ENCODE results near the gene MYO7B. TPM values are rescaled to one million over a fixed set of nuclear protein-coding genes. Genes with fewer than 3 reads are reported as not detected.

The MYO7B gene
- total and polyA plus RNA-seq, 2 donors (not counting 1 experiment from before 2014, with no cell fraction given) = 5.0 to 68.2 TPM

- ATAC-seq (ENCODE audit: low read depth) (no peak), DNase-seq (no peak)
- H3K4me2 ChIP-seq (replicated peaks; ENCODE audit: low read depth, low read length, poor library complexity, severe bottlenecking) = no peak overlapping the region
- H3K9me3 ChIP-seq (ENCODE audit: control extremely low read depth in 1 of 3, control insufficient read depth in 2 of 3, insufficient read depth in 1 of 3, low read length in 2 of 3) = no peaks in the 10 kb centered on the region
- TF ChIP-seq EZH2 (IDR thresholded peaks at IDR 0.05; ENCODE audit: borderline replicate concordance, insufficient read depth, low read depth, low read length, poor library complexity, severe bottlenecking) (no peak), CTCF (IDR thresholded peaks at IDR 0.05) (no peak)
- peaks cover 23% of the 10 kb centered on the region for H3K4me1 Mint-ChIP-seq
- H3K27ac ChIP-seq (ENCODE audit: low read length in 2 of 2) = peak overlapping the region in 1 of 2 donors; percentile 22
- H4K20me1 ChIP-seq (ENCODE audit: control insufficient read depth, insufficient read depth, low read length, poor library complexity, severe bottlenecking) = no peaks in the 10 kb centered on the region
- H3K36me3 ChIP-seq (replicated peaks in 1 of 2; ENCODE audit: control extremely low read depth in 1 of 2, control insufficient read depth in 1 of 2, extremely low read depth in 1 of 2, insufficient read depth in 2 of 2, low read length in 1 of 2) = peaks cover 9 to 84% of the 10 kb centered on the region in 2 experiments
- ChIA-PET POLR2A (interaction anchor here (0.6 kb wide), 1 partner anchor 190 kb away, joined by 3 read pairs; no protein-coding TSS in a partner anchor), CTCF (no interaction called here)
- H3K79me2 ChIP-seq (ENCODE audit: control insufficient read depth, insufficient read depth, low read length) = no peaks in the 10 kb centered on the region
- intact Hi-C loops (cut with micrococcal nuclease) = no loop called here
- 89% methylated on average over 4 of the region's 8 CpGs for WGBS (ENCODE audit: insufficient coverage)
- no peak overlapping the region for H3K4me3 ChIP-seq (ENCODE audit: control extremely low read depth in 1 of 5, extremely low read depth in 1 of 5, insufficient read depth in 1 of 5, low read depth in 2 of 5, low read length in 4 of 5)
- no peaks in the 10 kb centered on the region for H3K9me3 Mint-ChIP-seq (ENCODE audit: insufficient read depth)
- H3K9ac ChIP-seq (ENCODE audit: low read length) = peak overlapping the region; percentile 2
- no peaks in the 10 kb centered on the region for H3K27me3 Mint-ChIP-seq
- no peak overlapping the region for H3K4me3 Mint-ChIP-seq
- no peaks in the 10 kb centered on the region for H3K27me3 ChIP-seq (replicated peaks in 1 of 4; ENCODE audit: control extremely low read depth in 1 of 4, control insufficient read depth in 3 of 4, insufficient read depth in 4 of 4, low read length in 3 of 4)
- H2AFZ ChIP-seq (ENCODE audit: insufficient read depth, low read depth, low read length, poor library complexity, severe bottlenecking) = no peak overlapping the region
- peaks cover 0 to 8% of the 10 kb centered on the region in 2 donors for H3K4me1 ChIP-seq (ENCODE audit: control insufficient read depth in 2 of 2, insufficient read depth in 2 of 2, low read length in 2 of 2)
- H3K27ac Mint-ChIP-seq = peak overlapping the region; percentile 57
Measured at GRCh38 chr2:127486247-127487058, 49.0 kb upstream of the MYO7B start.

- CTCF ChIA-PET = interaction anchor here (0.5 to 2.5 kb wide), 2 partner anchors 11 to 225 kb away, joined by 3 to 9 read pairs; no protein-coding TSS in a partner anchor
- no peaks in the 10 kb centered on the region for H3K9me3 Mint-ChIP-seq (ENCODE audit: insufficient read depth)
Measured at GRCh38 chr2:127490283-127490682, 45.2 kb upstream of the MYO7B start.

More at GRCh38 chr2:127490283-127490682, 45.2 kb upstream of the MYO7B start:
- Histone ChIP-seq H3K27me3 (replicated peaks in 1 of 4; ENCODE audit: control extremely low read depth in 1 of 4, control insufficient read depth in 3 of 4, insufficient read depth in 4 of 4, low read length in 3 of 4) (no peaks in the 10 kb centered on the region), H3K4me2 (replicated peaks; ENCODE audit: low read depth, low read length, poor library complexity, severe bottlenecking) (no peak overlapping the region), H4K20me1 (ENCODE audit: control insufficient read depth, insufficient read depth, low read length, poor library complexity, severe bottlenecking) (no peaks in the 10 kb centered on the region), H3K36me3 (replicated peaks in 1 of 2; ENCODE audit: control extremely low read depth in 1 of 2, control insufficient read depth in 1 of 2, extremely low read depth in 1 of 2, insufficient read depth in 2 of 2, low read length in 1 of 2) (peaks cover 17 to 85% of the 10 kb centered on the region in 2 experiments), H3K9me3 (ENCODE audit: control extremely low read depth in 1 of 3, control insufficient read depth in 2 of 3, insufficient read depth in 1 of 3, low read length in 2 of 3) (no peaks in the 10 kb centered on the region), H3K27ac (ENCODE audit: low read length in 2 of 2) (no peak overlapping the region), H3K79me2 (ENCODE audit: control insufficient read depth, insufficient read depth, low read length) (no peaks in the 10 kb centered on the region), H3K4me1 (ENCODE audit: control insufficient read depth in 2 of 2, insufficient read depth in 2 of 2, low read length in 2 of 2) (peaks cover 0 to 8% of the 10 kb centered on the region in 2 donors), H2AFZ (ENCODE audit: insufficient read depth, low read depth, low read length, poor library complexity, severe bottlenecking) (no peak overlapping the region), H3K4me3 (ENCODE audit: control extremely low read depth in 1 of 5, extremely low read depth in 1 of 5, insufficient read depth in 1 of 5, low read depth in 2 of 5, low read length in 4 of 5) (no peak overlapping the region), H3K9ac (ENCODE audit: low read length) (no peak overlapping the region)
- WGBS (ENCODE audit: insufficient coverage) = no CpG with 5 or more reads among the region's 4 CpGs
- no peak overlapping the region for H3K27ac Mint-ChIP-seq
- intact Hi-C loops (cut with micrococcal nuclease) = no loop called here
- peaks cover 23% of the 10 kb centered on the region for H3K4me1 Mint-ChIP-seq
- no peak for ATAC-seq (ENCODE audit: low read depth)
- TF ChIP-seq CTCF (IDR thresholded peaks at IDR 0.05) (no peak), EZH2 (IDR thresholded peaks at IDR 0.05; ENCODE audit: borderline replicate concordance, insufficient read depth, low read depth, low read length, poor library complexity, severe bottlenecking) (no peak)
- H3K27me3 Mint-ChIP-seq = no peaks in the 10 kb centered on the region
- H3K4me3 Mint-ChIP-seq = no peak overlapping the region
- POLR2A ChIA-PET = no interaction called here
- no peak for DNase-seq

Data from B cell (primary cell).